Endodermal cell (in vitro differentiated cells): Measurements from ENCODE around the gene CTNND2. TPM values are rescaled to one million over a fixed set of nuclear protein-coding genes. Genes with fewer than 3 reads are reported as not detected.

ENCODE experiments used
- DNase-seq: peaks from one replicate; pipeline ENCODE4 v3.0.0-alpha.2; 2017
- H3K27ac ChIP-seq: 2 replicates; pipeline ENCODE4 v1.5.1; 2013; ENCODE audit warnings: mild to moderate bottlenecking, low read depth, low read length, moderate library complexity
- H3K27me3 ChIP-seq: 2 replicates; pipeline ENCODE4 v1.6.1; 2013; ENCODE audit warnings: mild to moderate bottlenecking, low read length, moderate library complexity; ENCODE audit not compliant: insufficient read depth, control insufficient read depth, poor library complexity, severe bottlenecking
- H3K36me3 ChIP-seq: 2 replicates; pipeline ENCODE4 v1.7.0; 2013; ENCODE audit warnings: mild to moderate bottlenecking, low read length, moderate library complexity; ENCODE audit not compliant: control insufficient read depth, insufficient read depth
- H3K4me1 ChIP-seq: one replicate; pipeline ENCODE4 v1.7.0; 2013; ENCODE audit warnings: low read length; ENCODE audit not compliant: control insufficient read depth, insufficient read depth
- H3K4me3 ChIP-seq: 2 replicates; pipeline ENCODE4 v1.5.1; 2013; ENCODE audit warnings: mild to moderate bottlenecking, low read length, moderate library complexity
- H3K9ac ChIP-seq: 2 replicates; pipeline ENCODE4 v1.6.1; 2013; ENCODE audit warnings: mild to moderate bottlenecking, low read length, moderate library complexity; ENCODE audit not compliant: poor library complexity, severe bottlenecking; ENCODE audit errors: extremely low read depth
- H3K9me3 ChIP-seq: 2 replicates; pipeline ENCODE4 v1.6.1; 2013; ENCODE audit warnings: mild to moderate bottlenecking, low read length, moderate library complexity; ENCODE audit not compliant: control insufficient read depth
- H3K27ac Mint-ChIP-seq: 2 replicates; pipeline ENCODE4 v1.8.0; 2020; ENCODE audit warnings: mixed read lengths
- H3K27me3 Mint-ChIP-seq: 2 replicates; pipeline ENCODE4 v1.8.0; 2021; ENCODE audit warnings: mild to moderate bottlenecking, mixed read lengths; ENCODE audit not compliant: insufficient read depth
- H3K36me3 Mint-ChIP-seq: 2 replicates; pipeline ENCODE4 v1.8.0; 2020; ENCODE audit warnings: low read depth, mixed read lengths
- H3K4me1 Mint-ChIP-seq: 2 replicates; pipeline ENCODE4 v1.8.0; 2020; ENCODE audit warnings: mixed read lengths
- H3K4me3 Mint-ChIP-seq: 2 replicates; pipeline ENCODE4 v1.8.0; 2020; ENCODE audit warnings: mild to moderate bottlenecking, moderate library complexity, mixed read lengths
- H3K9me3 Mint-ChIP-seq: 2 replicates; pipeline ENCODE4 v1.8.0; 2020; ENCODE audit warnings: mild to moderate bottlenecking, mixed read lengths
- WGBS, 2 experiments: methylation state at CpG; one replicate each; pipeline versions ENCODE4 v1.1.5 to v1.1.7; 2013; ENCODE audit warnings: missing lambda C conversion rate in 2 of 2, mixed read lengths in 1 of 2; ENCODE audit not compliant: insufficient coverage in 1 of 2, insufficient read length in 1 of 2; 5-methylcytosine and 5-hydroxymethylcytosine counted together
- total RNA-seq, 2 donors: library from RNA; stranded (reverse); fragmentation: NEBNext Ultra II Directional in 1 of 2; extraction: Animal tissue kit (Norgen Biotek cat#: 25700) in 1 of 2; gene quantifications; 2 replicates in 1 of 2; 3 replicates in 1 of 2; pipeline ENCODE4 v1.2.1, GENCODE V29; 2021
- TF ChIP-seq, protein P1 (sequence below): fragments of 200-600 bp; sonication (generic); conservative IDR thresholded peaks from 2 replicates; pipeline ENCODE4 v1.5.0; 2021; ENCODE audit warnings: antibody characterized with exemption, mild to moderate bottlenecking

Gene CTNND2
- total RNA-seq, 2 donors from 2014 or later: 6.5 to 10.3 TPM

DNA sequence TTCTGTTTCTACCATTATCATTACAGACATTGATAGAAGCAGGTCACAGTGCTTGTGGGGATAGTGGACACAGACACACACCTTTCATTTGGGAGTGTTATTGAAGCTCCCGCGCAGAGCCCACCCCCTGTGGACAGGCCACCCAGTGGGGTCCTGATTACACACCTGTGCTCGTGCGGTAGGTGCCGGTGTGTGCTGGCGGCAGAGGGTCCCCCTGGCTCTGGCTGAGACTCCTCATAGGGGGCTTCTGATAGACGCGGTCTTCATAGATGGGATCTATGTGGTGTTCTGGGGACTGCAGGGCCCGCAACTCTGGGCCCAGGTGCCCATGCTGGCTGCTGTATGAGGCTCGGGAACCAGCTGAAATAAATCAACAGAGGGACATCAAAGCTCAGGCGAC, 539.7 kb downstream of the CTNND2 start:
- H3K9ac ChIP-seq: no peak overlapping the region
- no peaks in the 10 kb centered on the region for H3K27me3 ChIP-seq
- Mint-ChIP-seq H3K4me1 (no peaks in the 10 kb centered on the region), H3K9me3 (no peaks in the 10 kb centered on the region), H3K27me3 (no peaks in the 10 kb centered on the region), H3K36me3 (no peaks in the 10 kb centered on the region), H3K27ac (no peak overlapping the region), H3K4me3 (no peak overlapping the region)
- DNase-seq: no peak
- no peaks in the 10 kb centered on the region for H3K36me3 ChIP-seq
- TF ChIP-seq, protein P1, sequence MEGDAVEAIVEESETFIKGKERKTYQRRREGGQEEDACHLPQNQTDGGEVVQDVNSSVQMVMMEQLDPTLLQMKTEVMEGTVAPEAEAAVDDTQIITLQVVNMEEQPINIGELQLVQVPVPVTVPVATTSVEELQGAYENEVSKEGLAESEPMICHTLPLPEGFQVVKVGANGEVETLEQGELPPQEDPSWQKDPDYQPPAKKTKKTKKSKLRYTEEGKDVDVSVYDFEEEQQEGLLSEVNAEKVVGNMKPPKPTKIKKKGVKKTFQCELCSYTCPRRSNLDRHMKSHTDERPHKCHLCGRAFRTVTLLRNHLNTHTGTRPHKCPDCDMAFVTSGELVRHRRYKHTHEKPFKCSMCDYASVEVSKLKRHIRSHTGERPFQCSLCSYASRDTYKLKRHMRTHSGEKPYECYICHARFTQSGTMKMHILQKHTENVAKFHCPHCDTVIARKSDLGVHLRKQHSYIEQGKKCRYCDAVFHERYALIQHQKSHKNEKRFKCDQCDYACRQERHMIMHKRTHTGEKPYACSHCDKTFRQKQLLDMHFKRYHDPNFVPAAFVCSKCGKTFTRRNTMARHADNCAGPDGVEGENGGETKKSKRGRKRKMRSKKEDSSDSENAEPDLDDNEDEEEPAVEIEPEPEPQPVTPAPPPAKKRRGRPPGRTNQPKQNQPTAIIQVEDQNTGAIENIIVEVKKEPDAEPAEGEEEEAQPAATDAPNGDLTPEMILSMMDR: no peak
- no peaks in the 10 kb centered on the region for H3K4me1 ChIP-seq
- no peak overlapping the region for H3K4me3 ChIP-seq
- no peaks in the 10 kb centered on the region for H3K9me3 ChIP-seq
- no peak overlapping the region for H3K27ac ChIP-seq
- WGBS, 2 experiments: 93 to 94% methylated on average over 5 to 11 of the region's 11 CpGs

- H3K9me3 Mint-ChIP-seq: no peaks in the 10 kb centered on the region
- H3K27ac Mint-ChIP-seq: no peak overlapping the region
- H3K9ac ChIP-seq: no peak overlapping the region
- H3K27me3 Mint-ChIP-seq: no peaks in the 10 kb centered on the region
- TF ChIP-seq, protein P1: no peak
- no peaks in the 10 kb centered on the region for H3K4me1 Mint-ChIP-seq
- no peak overlapping the region for H3K4me3 Mint-ChIP-seq
- H3K9me3 ChIP-seq: no peaks in the 10 kb centered on the region
- DNase-seq: no peak
- H3K36me3 Mint-ChIP-seq: no peaks in the 10 kb centered on the region
- no peaks in the 10 kb centered on the region for H3K4me1 ChIP-seq
- 92 to 93% methylated on average over 2 to 5 of the region's 5 CpGs for WGBS, 2 experiments
- no peak overlapping the region for H3K4me3 ChIP-seq
- H3K27me3 ChIP-seq: no peaks in the 10 kb centered on the region
- H3K36me3 ChIP-seq: no peaks in the 10 kb centered on the region
- no peak overlapping the region for H3K27ac ChIP-seq
Measured at GRCh38 chr5:11363631-11364178, 540.5 kb downstream of the CTNND2 start.

- H3K4me1 Mint-ChIP-seq: no peaks in the 10 kb centered on the region
- H3K27ac Mint-ChIP-seq: no peak overlapping the region
- H3K9me3 Mint-ChIP-seq: no peaks in the 10 kb centered on the region
- Histone ChIP-seq H3K9me3 (no peaks in the 10 kb centered on the region), H3K36me3 (no peaks in the 10 kb centered on the region), H3K27me3 (no peaks in the 10 kb centered on the region), H3K4me1 (no peaks in the 10 kb centered on the region), H3K9ac (no peak overlapping the region), H3K27ac (no peak overlapping the region), H3K4me3 (no peak overlapping the region)
- no peak for DNase-seq
- no peak overlapping the region for H3K4me3 Mint-ChIP-seq
- H3K27me3 Mint-ChIP-seq: no peaks in the 10 kb centered on the region
- H3K36me3 Mint-ChIP-seq: no peaks in the 10 kb centered on the region
- TF ChIP-seq, protein P1: no peak
- 67 to 100% methylated on average over 3 to 4 of the region's 4 CpGs for WGBS, 2 experiments
Measured at GRCh38 chr5:11361768-11362167, 542.5 kb downstream of the CTNND2 start.
